Measurements from ENCODE around the gene SARM1. TPM values are rescaled to one million over a fixed set of nuclear protein-coding genes. Genes with fewer than 3 reads are reported as not detected.

Gene SARM1
- total and polyA plus RNA-seq, 2 of the 13 experiments (the other 11 are each of a cell fraction or from before 2014, with no cell fraction given), result 0.73 to 0.86 TPM

- TF ChIP-seq TEF (CRISPR knock-in tag; IDR thresholded peaks at IDR 0.05) (peak; percentile 9; the same call in 1 of the 2 replicates), AHR (CRISPR knock-in tag; IDR thresholded peaks at IDR 0.05) (no peak), GTF3A (CRISPR knock-in tag; conservative IDR thresholded peaks at IDR 0.05) (no peak), ZNF563 (CRISPR knock-in tag; IDR thresholded peaks at IDR 0.05) (peak; percentile 89; the same call in 1 of the 2 replicates), HMG20A (CRISPR knock-in tag; IDR thresholded peaks at IDR 0.05; ENCODE audit: borderline replicate concordance) (no peak), ZNF788 (CRISPR knock-in tag; IDR thresholded peaks at IDR 0.05; ENCODE audit: borderline replicate concordance) (peak; percentile 93; the same call in 1 of the 2 replicates), IRF1 (CRISPR knock-in tag; IDR thresholded peaks at IDR 0.05; ENCODE audit: low read depth) (no peak), TCF7L2 (IDR thresholded peaks at IDR 0.05; ENCODE audit: low read depth, low read length) (no peak), PAX8 (CRISPR knock-in tag; IDR thresholded peaks at IDR 0.05; ENCODE audit: borderline replicate concordance) (peak; percentile 85; the same call in 1 of the 2 replicates), GATAD2A (CRISPR knock-in tag; IDR thresholded peaks at IDR 0.05) (peak; percentile 65; the same call in 1 of the 2 replicates), SIX1 (CRISPR knock-in tag; IDR thresholded peaks at IDR 0.05; ENCODE audit: borderline replicate concordance) (no peak), FOXA3 (CRISPR knock-in tag; IDR thresholded peaks at IDR 0.05) (peak; percentile 53; the same call in 1 of the 2 replicates), ZNF414 (CRISPR knock-in tag; IDR thresholded peaks at IDR 0.05) (no peak), TFE3 (CRISPR knock-in tag; IDR thresholded peaks at IDR 0.05) (peak; percentile 81; the same call in 1 of the 2 replicates), TOPORS (CRISPR knock-in tag; IDR thresholded peaks at IDR 0.05) (peak; percentile 96), TFDP1 (CRISPR knock-in tag; IDR thresholded peaks at IDR 0.05; ENCODE audit: borderline replicate concordance) (peak; percentile 43; the same call in 1 of the 2 replicates), NR1H2 (CRISPR knock-in tag; IDR thresholded peaks at IDR 0.05; ENCODE audit: borderline replicate concordance, low read depth) (peak; percentile 62; the same call in 1 of the 2 replicates), FUBP1 (CRISPR knock-in tag; IDR thresholded peaks at IDR 0.05; ENCODE audit: borderline replicate concordance) (no peak), ZNF18 (CRISPR knock-in tag; IDR thresholded peaks at IDR 0.05; ENCODE audit: insufficient replicate concordance) (no peak), NCOA2 (CRISPR knock-in tag; IDR thresholded peaks at IDR 0.05) (peak; percentile 21; the same call in 1 of the 2 replicates)
Observed at GRCh38 chr17:28357061-28357900, 14.2 kb upstream of the SARM1 start, which contains the start of gene POLDIP2 (continued).
